H1 (cell line): Measurements from ENCODE around the gene PID1. TPM values are rescaled to one million over a fixed set of nuclear protein-coding genes. Genes with fewer than 3 reads are reported as not detected.

Experiments used
- CTCF ChIA-PET: fragments of 300-600 bp; sonication (Branson Sonifier 250); formaldehyde crosslinking; loops from one replicate; lab custom pipeline; 2021; ENCODE audit not compliant: partially characterized antibody; lab: Charles Lee
- POLR2A ChIA-PET: fragments of 300-600 bp; sonication (Branson Sonifier 250); formaldehyde crosslinking; loops from one replicate; lab custom pipeline; 2021; ENCODE audit warnings: inconsistent platforms; ENCODE audit not compliant: partially characterized antibody; lab: Charles Lee
- DNase-seq, 2 experiments: peaks; one replicate each; pipeline versions ENCODE4 v3.0.0 to v3.0.0-alpha.2; 2010 to 2022; ENCODE audit warnings: low spot score in 2 of 2, low read depth in 1 of 2, mixed read lengths in 1 of 2
- FAIRE-seq: peaks from 2 replicates; lab custom pipeline; 2011; peaks lifted over from hg19 to GRCh38; lab: Jason Lieb, UNC
- H2AFZ ChIP-seq: 2 replicates; pipeline ENCODE4 v1.8.1; 2012; ENCODE audit warnings: low read length, inconsistent platforms
- H2AK5ac ChIP-seq: 2 replicates; pipeline ENCODE4 v1.6.1; 2013; ENCODE audit warnings: low read depth, low read length
- H2BK120ac ChIP-seq: replicated peaks from 2 replicates; pipeline ENCODE3; 2013; ENCODE audit warnings: low read depth, low read length, inconsistent platforms
- H2BK12ac ChIP-seq: 2 replicates; pipeline ENCODE4 v1.6.1; 2013; ENCODE audit warnings: low read depth, low read length
- H2BK15ac ChIP-seq: 2 replicates; pipeline ENCODE4 v1.6.1; 2013; ENCODE audit warnings: low read length
- H2BK20ac ChIP-seq: 2 replicates; pipeline ENCODE4 v1.6.1; 2013; ENCODE audit warnings: low read length
- H2BK5ac ChIP-seq: 2 replicates; pipeline ENCODE4 v1.6.1; 2013; ENCODE audit warnings: low read depth, low read length
- H3K14ac ChIP-seq: 2 replicates; pipeline ENCODE4 v1.6.1; 2013; ENCODE audit warnings: inconsistent platforms; ENCODE audit not compliant: insufficient read length
- H3K18ac ChIP-seq: 2 replicates; pipeline ENCODE4 v1.6.1; 2013; ENCODE audit warnings: low read length; ENCODE audit errors: extremely low read depth
- H3K23ac ChIP-seq: 2 replicates; pipeline ENCODE4 v1.6.1; 2013; ENCODE audit warnings: inconsistent platforms; ENCODE audit not compliant: insufficient read length
- H3K23me2 ChIP-seq: 2 replicates; pipeline ENCODE4 v1.6.1; 2013; ENCODE audit warnings: low read depth, low read length
- H3K27ac ChIP-seq: 2 replicates; pipeline ENCODE4 v1.6.1; 2011; ENCODE audit warnings: low read depth, low read length, inconsistent platforms
- H3K27me3 ChIP-seq, 4 experiments: replicated peaks in 1 of 4; 1 replicate in 1 of 4; 2 replicates in 3 of 4; pipeline versions ENCODE4 v1.6.1 to v1.8.1; 2011 to 2013; ENCODE audit warnings: low read length in 3 of 4, mild to moderate bottlenecking in 3 of 4, inconsistent platforms in 2 of 4, mixed read lengths in 2 of 4, moderate library complexity in 1 of 4; ENCODE audit not compliant: control insufficient read depth in 3 of 4, insufficient read depth in 3 of 4; ENCODE audit errors: extremely low read depth in 1 of 4
- H3K36me3 ChIP-seq, 4 experiments: 2 replicates each; pipeline versions ENCODE4 v1.6.1 to v1.8.1; 2011 to 2013; ENCODE audit warnings: mild to moderate bottlenecking in 4 of 4, low read length in 3 of 4, moderate library complexity in 2 of 4, control low read depth in 1 of 4, inconsistent platforms in 1 of 4; ENCODE audit not compliant: insufficient read depth in 4 of 4, control insufficient read depth in 2 of 4
- H3K4ac ChIP-seq: replicated peaks from 2 replicates; pipeline ENCODE3; 2013; ENCODE audit warnings: low read length, low read depth, mixed read lengths, inconsistent platforms; ENCODE audit not compliant: insufficient read length
- H3K4me1 ChIP-seq, 4 experiments: replicated peaks in 1 of 4; 1 replicate in 1 of 4; 2 replicates in 3 of 4; pipeline versions ENCODE4 v1.6.1 to v1.8.1; 2011 to 2013; ENCODE audit warnings: low read length in 3 of 4, inconsistent platforms in 2 of 4, mixed read lengths in 1 of 4; ENCODE audit not compliant: insufficient read depth in 4 of 4, control insufficient read depth in 3 of 4
- H3K4me2 ChIP-seq, 2 experiments: 2 replicates each; pipeline versions ENCODE4 v1.6.1 to v1.8.1; 2011 to 2013; ENCODE audit warnings: low read depth in 2 of 2, low read length in 2 of 2, control low read depth in 1 of 2, inconsistent platforms in 1 of 2, mild to moderate bottlenecking in 1 of 2; ENCODE audit not compliant: insufficient read depth in 1 of 2
- H3K4me3 ChIP-seq, 4 experiments: fragments of 200-600, 300-600 bp in 1 of 4; sonication (generic), shearing (Covaris generic), sonication (Bioruptor Twin) in 1 of 4; 2 replicates each; pipeline versions ENCODE4 v1.5.1 to v1.8.1; 2011 to 2016; ENCODE audit warnings: low read length in 4 of 4, low read depth in 3 of 4, control low read depth in 2 of 4, inconsistent platforms in 2 of 4, mild to moderate bottlenecking in 2 of 4, mixed read lengths in 1 of 4, moderate library complexity in 1 of 4; ENCODE audit not compliant: insufficient read depth in 2 of 4; ENCODE audit errors: extremely low read depth in 1 of 4
- H3K56ac ChIP-seq: replicated peaks from 2 replicates; pipeline ENCODE3; 2013; ENCODE audit warnings: low read depth, mild to moderate bottlenecking, mixed read lengths, low read length, inconsistent platforms; ENCODE audit not compliant: insufficient read length
- H3K79me1 ChIP-seq: 2 replicates; pipeline ENCODE4 v1.6.1; 2013; ENCODE audit warnings: low read depth, low read length, control low read depth
- H3K79me2 ChIP-seq, 2 experiments: 2 replicates each; pipeline versions ENCODE4 v1.6.1 to v1.8.1; 2012 to 2013; ENCODE audit warnings: low read length in 2 of 2, mild to moderate bottlenecking in 2 of 2, inconsistent platforms in 1 of 2; ENCODE audit not compliant: insufficient read depth in 2 of 2, control insufficient read depth in 1 of 2
- H3K9ac ChIP-seq, 4 experiments: replicated peaks in 1 of 4; 1 replicate in 1 of 4; 2 replicates in 3 of 4; pipeline versions ENCODE4 v1.6.1 to v1.8.1; 2011 to 2013; ENCODE audit warnings: low read depth in 3 of 4, low read length in 3 of 4, control low read depth in 2 of 4, mild to moderate bottlenecking in 2 of 4, moderate library complexity in 2 of 4, inconsistent platforms in 1 of 4; ENCODE audit errors: extremely low read depth in 1 of 4
- H3K9me3 ChIP-seq, 2 experiments: 2 replicates each; pipeline versions ENCODE4 v1.6.1 to v1.8.1; 2012 to 2013; ENCODE audit warnings: mild to moderate bottlenecking in 2 of 2, moderate library complexity in 2 of 2, control low read depth in 1 of 2, inconsistent platforms in 1 of 2, low read depth in 1 of 2, low read length in 1 of 2, mixed read lengths in 1 of 2; ENCODE audit not compliant: insufficient read depth in 2 of 2
- H4K20me1 ChIP-seq, 2 experiments: replicated peaks in 1 of 2; 2 replicates each; pipeline versions ENCODE3 to v1.8.1; 2011 to 2013; ENCODE audit warnings: inconsistent platforms in 2 of 2, low read length in 2 of 2, mild to moderate bottlenecking in 1 of 2; ENCODE audit not compliant: insufficient read depth in 2 of 2, control insufficient read depth in 1 of 2
- H4K5ac ChIP-seq: 2 replicates; pipeline ENCODE4 v1.6.1; 2013; ENCODE audit warnings: low read length, low read depth, mixed read lengths, inconsistent platforms; ENCODE audit not compliant: insufficient read length
- H4K8ac ChIP-seq: 2 replicates; pipeline ENCODE4 v1.8.0; 2013; ENCODE audit warnings: mild to moderate bottlenecking, moderate library complexity, low read length, inconsistent platforms; ENCODE audit not compliant: insufficient read depth; ENCODE audit errors: extremely low read depth
- H4K91ac ChIP-seq: replicated peaks from 2 replicates; pipeline ENCODE3; 2013; ENCODE audit warnings: low read length, mixed read lengths, inconsistent platforms; ENCODE audit not compliant: insufficient read length
- ATF3 ChIP-seq: IDR thresholded peaks from 2 replicates; pipeline ENCODE4 v1.6.1; 2011; ENCODE audit warnings: low read depth, mild to moderate bottlenecking, low read length; ENCODE audit not compliant: insufficient read depth
- EZH2 ChIP-seq: fragments of 200-600 bp; sonication (generic); IDR thresholded peaks from 2 replicates; pipeline ENCODE4 v1.7.1; 2012; ENCODE audit warnings: low read depth, mild to moderate bottlenecking, moderate library complexity, low read length, inconsistent platforms; ENCODE audit not compliant: severe bottlenecking
- GABPA ChIP-seq: IDR thresholded peaks from 2 replicates; pipeline ENCODE4 v1.6.1; 2011; ENCODE audit warnings: mild to moderate bottlenecking, low read length, moderate library complexity, borderline replicate concordance; ENCODE audit not compliant: insufficient read depth
- SIN3A ChIP-seq, 2 experiments: IDR thresholded peaks in 1 of 2; conservative IDR thresholded peaks in 1 of 2; 2 replicates each; pipeline ENCODE4 v1.6.1; 2011 to 2012; ENCODE audit warnings: low read length in 2 of 2, improper control_type of control experiment in 1 of 2, low read depth in 1 of 2, mild to moderate bottlenecking in 1 of 2
- WGBS, 2 experiments: shearing (Covaris generic) in 1 of 2; methylation state at CpG; one replicate each; pipeline versions ENCODE4 v1.1.6 to v1.1.7; 2013 to 2015; ENCODE audit warnings: low lambda C conversion rate in 2 of 2, mixed read lengths in 2 of 2, inconsistent platforms in 1 of 2, low coverage in 1 of 2, missing lambda C conversion rate in 1 of 2; ENCODE audit not compliant: insufficient replicate concordance in 2 of 2, insufficient coverage in 1 of 2, insufficient read length in 1 of 2; ENCODE audit errors: extremely low coverage in 1 of 2, missing lambda C conversion rate in 1 of 2; 5-methylcytosine and 5-hydroxymethylcytosine counted together
- polyA plus RNA-seq, 7 experiments: library from polyadenylated mRNA; depleted of rRNA in 3 of 7; stranded (reverse) in 5 of 7; unstranded in 2 of 7; fragments of >200 nt in 5 of 7; fragments of 200-250 nt in 2 of 7; gene quantifications; 1 replicate in 5 of 7; 2 replicates in 1 of 7; 4 replicates in 1 of 7; pipeline versions ENCODE4 v1.2.1 to v1.2.3, GENCODE V29; 2011 to 2013; ENCODE audit warnings: missing spikeins in 2 of 7, mixed read lengths in 2 of 7
- total RNA-seq: library from RNA; stranded (reverse); fragmentation: NEBNext Ultra II Directional; extraction: Animal tissue kit (Norgen Biotek cat#: 25700); gene quantifications from 2 replicates; pipeline ENCODE4 v1.2.1, GENCODE V29; 2021

The PID1 gene
- total and polyA plus RNA-seq, 2 of the 8 experiments (the other 6 are each of a cell fraction or from before 2014, with no cell fraction given) = 1.5 to 3.3 TPM

- no peaks in the 10 kb centered on the region for H4K20me1 ChIP-seq
- CTCF ChIA-PET = interaction anchor here (0.6 to 1.6 kb wide), 2 partner anchors 42 to 174 kb away, joined by 3 to 4 read pairs; no protein-coding TSS in a partner anchor
- H3K9me3 ChIP-seq = no peaks in the 10 kb centered on the region
- H3K14ac ChIP-seq = no peak overlapping the region
- no peak overlapping the region for H2BK5ac ChIP-seq
- no peak overlapping the region for H3K56ac ChIP-seq
- no peaks in the 10 kb centered on the region for H3K27me3 ChIP-seq
- H2BK12ac ChIP-seq = no peak overlapping the region
- no peaks in the 10 kb centered on the region for H3K4me1 ChIP-seq
- no peak overlapping the region for H3K9ac ChIP-seq
- no peak overlapping the region for H3K4me3 ChIP-seq
- H2BK120ac ChIP-seq = no peak overlapping the region
- no peak overlapping the region for H4K91ac ChIP-seq
- no peaks in the 10 kb centered on the region for H3K23me2 ChIP-seq
- DNase-seq (no peak), FAIRE-seq (no peak)
- H4K5ac ChIP-seq = no peak overlapping the region
- TF ChIP-seq EZH2 (no peak), GABPA (no peak), SIN3A (conservative IDR thresholded peaks at IDR 0.05 in 1 of 2, IDR thresholded peaks at IDR 0.05 in 1 of 2; ENCODE audit: low read depth in 1 of 2, low read length in 2 of 2) (no peak), ATF3 (no peak)
- 97% methylated on average over 7 of the region's 7 CpGs; no CpG with 5 or more reads in 1 of the 2 experiments for WGBS, 2 experiments
- no peak overlapping the region for H2BK20ac ChIP-seq
- H3K4ac ChIP-seq = no peak overlapping the region
- no peaks in the 10 kb centered on the region for H3K79me1 ChIP-seq
- no peaks in the 10 kb centered on the region for H3K36me3 ChIP-seq
- H2AK5ac ChIP-seq = no peak overlapping the region
- no peak overlapping the region for H3K23ac ChIP-seq
- no peak overlapping the region for H2AFZ ChIP-seq
- no peak overlapping the region for H2BK15ac ChIP-seq
- H3K27ac ChIP-seq = no peak overlapping the region
- no peak overlapping the region for H4K8ac ChIP-seq
- H3K18ac ChIP-seq = no peak overlapping the region
- no peaks in the 10 kb centered on the region for H3K79me2 ChIP-seq
- POLR2A ChIA-PET = no interaction called here
- no peak overlapping the region for H3K4me2 ChIP-seq
Observed at GRCh38 chr2:229231885-229232284, 39.2 kb downstream of the PID1 start.
